Keratinocyte (primary cell): ENCODE measurements around the gene DGAT2L6. TPM values are rescaled to one million over a fixed set of nuclear protein-coding genes. Genes with fewer than 3 reads are reported as not detected.

Experiments
- DNase-seq: peaks from one replicate; pipeline ENCODE4 v3.0.0-alpha.2; 2011; ENCODE audit warnings: low read depth, missing footprints, low spot score
- FAIRE-seq: peaks from 2 replicates; lab custom pipeline; 2011; peaks lifted over from hg19 to GRCh38; lab: Jason Lieb, UNC
- H2AFZ ChIP-seq: 2 replicates; pipeline ENCODE4 v1.6.0; 2012; ENCODE audit warnings: low read length, control low read depth, inconsistent platforms; ENCODE audit not compliant: control insufficient read depth
- H3K27ac ChIP-seq: 2 replicates; pipeline ENCODE4 v1.5.1; 2011; ENCODE audit warnings: low read length; ENCODE audit not compliant: control insufficient read depth, insufficient read depth
- H3K27me3 ChIP-seq: 3 replicates; pipeline ENCODE4 v1.6.0; 2011; ENCODE audit warnings: low read length; ENCODE audit not compliant: control insufficient read depth, insufficient read depth; ENCODE audit errors: extremely low read depth
- H3K36me3 ChIP-seq, 2 experiments: 2 replicates in 1 of 2; 3 replicates in 1 of 2; pipeline ENCODE4 v1.5.1; 2011; ENCODE audit warnings: low read length in 2 of 2, mild to moderate bottlenecking in 1 of 2; ENCODE audit not compliant: control insufficient read depth in 2 of 2, insufficient read depth in 2 of 2; ENCODE audit errors: extremely low read depth in 1 of 2
- H3K4me1 ChIP-seq: 3 replicates; pipeline ENCODE4 v1.5.1; 2011; ENCODE audit warnings: low read length; ENCODE audit not compliant: control insufficient read depth, insufficient read depth; ENCODE audit errors: extremely low read depth
- H3K4me2 ChIP-seq: 3 replicates; pipeline ENCODE4 v1.6.0; 2011; ENCODE audit warnings: low read depth, low read length; ENCODE audit not compliant: control insufficient read depth, insufficient read depth; ENCODE audit errors: extremely low read depth
- H3K4me3 ChIP-seq, 3 experiments: fragments of 200-600 bp in 1 of 3; sonication (generic) in 1 of 3; 2 replicates in 2 of 3; 3 replicates in 1 of 3; pipeline ENCODE4 v1.5.1; 2011 to 2016; ENCODE audit warnings: low read length in 3 of 3, mild to moderate bottlenecking in 3 of 3, control low read depth in 2 of 3, inconsistent platforms in 1 of 3, low read depth in 1 of 3, mixed read lengths in 1 of 3, mixed run types in 1 of 3, moderate library complexity in 1 of 3; ENCODE audit not compliant: control insufficient read depth in 2 of 3, insufficient read depth in 2 of 3; ENCODE audit errors: extremely low read depth in 1 of 3
- H3K79me2 ChIP-seq: 2 replicates; pipeline ENCODE4 v1.6.0; 2012; ENCODE audit warnings: low read length; ENCODE audit not compliant: control insufficient read depth, insufficient read depth
- H3K9ac ChIP-seq: 3 replicates; pipeline ENCODE4 v1.6.0; 2011; ENCODE audit warnings: low read length; ENCODE audit not compliant: control insufficient read depth, insufficient read depth; ENCODE audit errors: extremely low read depth
- H3K9me1 ChIP-seq: 3 replicates; pipeline ENCODE4 v1.6.0; 2011; ENCODE audit warnings: low read length; ENCODE audit not compliant: control insufficient read depth, insufficient read depth; ENCODE audit errors: extremely low read depth
- H3K9me3 ChIP-seq: 2 replicates; pipeline ENCODE4 v1.5.1; 2012; ENCODE audit warnings: low read depth, low read length; ENCODE audit not compliant: control insufficient read depth
- H4K20me1 ChIP-seq: 3 replicates; pipeline ENCODE4 v1.6.0; 2011; ENCODE audit warnings: low read length; ENCODE audit not compliant: control insufficient read depth, insufficient read depth; ENCODE audit errors: extremely low read depth
- CTCF ChIP-seq, 3 experiments: IDR thresholded peaks in 1 of 3; conservative IDR thresholded peaks in 1 of 3; optimal IDR thresholded peaks in 1 of 3; 2 replicates in 2 of 3; 3 replicates in 1 of 3; pipeline versions ENCODE3 to v1.5.1; 2011; ENCODE audit warnings: low read length in 3 of 3, mild to moderate bottlenecking in 3 of 3, moderate library complexity in 2 of 3, control low read depth in 1 of 3, inconsistent platforms in 1 of 3; ENCODE audit not compliant: insufficient read depth in 2 of 3; ENCODE audit errors: extremely low read depth in 1 of 3
- EZH2 ChIP-seq: IDR thresholded peaks from one replicate; pipeline ENCODE4 v1.6.1; 2012; ENCODE audit warnings: inconsistent platforms, mild to moderate bottlenecking, low read length, moderate library complexity
- dilution Hi-C: fragments of 300-500 bp; cut with MboI; formaldehyde crosslinking; loops from one replicate; pipeline ENCODE4 v1.7.0; 2020; ENCODE audit warnings: low sequenced_read_pairs; ENCODE audit not compliant: extremely low pct_ligation_motif_present
- polyA plus RNA-seq, 5 experiments: library from polyadenylated mRNA; depleted of rRNA in 3 of 5; stranded (reverse) in 3 of 5; stranded (forward) in 1 of 5; unstranded in 1 of 5; fragments of >200 nt; gene quantifications; 1 replicate in 1 of 5; 2 replicates in 3 of 5; 3 replicates in 1 of 5; pipeline versions ENCODE4 v1.2.1 to v1.2.3, GENCODE V29; 2011 to 2012; ENCODE audit warnings: missing spikeins in 2 of 5, low read depth in 1 of 5, low replicate concordance in 1 of 5

The DGAT2L6 gene
- polyA plus RNA-seq, 1 donor (not counting 4 experiments of a cell fraction or from before 2014, with no cell fraction given) = not detected

DNA sequence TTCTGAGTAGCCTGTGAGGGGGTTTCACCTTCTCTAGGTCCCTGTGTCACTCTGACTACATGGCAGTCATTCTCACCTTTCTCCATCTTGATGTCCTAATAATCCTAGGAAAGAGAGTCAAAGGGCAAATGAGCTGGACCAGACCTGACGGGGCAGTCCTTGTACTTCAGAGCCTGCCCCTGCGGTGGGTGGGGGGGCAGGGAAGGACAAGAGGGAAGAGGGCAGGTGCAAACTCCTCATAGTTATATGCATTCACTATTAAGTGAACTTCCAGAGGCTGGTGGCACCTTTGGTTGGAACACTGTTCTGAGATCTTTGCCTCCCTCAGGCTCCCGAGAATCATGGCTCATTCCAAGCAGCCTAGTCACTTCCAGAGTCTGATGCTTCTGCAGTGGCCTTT lies 57.1 kb downstream of the DGAT2L6 start, which contains the start of gene AWAT1:
AWAT1 (plus strand) TSS at position 301 of the 400 bp plus-strand sequence; CDS start at position 342, 41 bp downstream.
- TF ChIP-seq CTCF (optimal IDR thresholded peaks at IDR 0.05 in 1 of 3, IDR thresholded peaks at IDR 0.05 in 1 of 3, conservative IDR thresholded peaks at IDR 0.05 in 1 of 3; ENCODE audit: extremely low read depth in 1 of 3, insufficient read depth in 2 of 3, low read length in 3 of 3) (no peak), EZH2 (no peak)
- Histone ChIP-seq H3K4me1 (peaks cover 5% of the 10 kb centered on the region), H3K79me2 (no peaks in the 10 kb centered on the region), H2AFZ (no peak within 1 kb of the TSS), H3K27ac (no peak within 1 kb of the TSS), H3K9ac (no peak within 1 kb of the TSS), H3K27me3 (no peaks in the 10 kb centered on the region), H3K4me2 (no peak within 1 kb of the TSS), H3K36me3 (no peaks in the 10 kb centered on the region), H4K20me1 (no peaks in the 10 kb centered on the region), H3K4me3 (no peak within 1 kb of the TSS), H3K9me3 (no peaks in the 10 kb centered on the region), H3K9me1 (no peaks in the 10 kb centered on the region)
- DNase-seq = no peak
- FAIRE-seq = no peak
- dilution Hi-C loops = no loop called here

- Histone ChIP-seq H3K27me3 (no peaks in the 10 kb centered on the region), H3K9ac (no peak overlapping the region), H3K4me3 (no peak overlapping the region), H3K36me3 (no peaks in the 10 kb centered on the region), H2AFZ (no peak overlapping the region), H3K9me1 (no peaks in the 10 kb centered on the region), H3K79me2 (no peaks in the 10 kb centered on the region), H4K20me1 (no peaks in the 10 kb centered on the region), H3K9me3 (no peaks in the 10 kb centered on the region), H3K4me1 (peaks cover 5% of the 10 kb centered on the region), H3K4me2 (no peak overlapping the region), H3K27ac (no peak overlapping the region)
- FAIRE-seq (no peak), DNase-seq (no peak)
- TF ChIP-seq CTCF (optimal IDR thresholded peaks at IDR 0.05 in 1 of 3, IDR thresholded peaks at IDR 0.05 in 1 of 3, conservative IDR thresholded peaks at IDR 0.05 in 1 of 3; ENCODE audit: extremely low read depth in 1 of 3, insufficient read depth in 2 of 3, low read length in 3 of 3) (no peak), EZH2 (no peak)
- dilution Hi-C loops = no loop called here
Measured at GRCh38 chrX:70240751-70241150, 63.5 kb downstream of the DGAT2L6 start.
